ENCODE results near the gene AMPD2. TPM values are rescaled to one million over a fixed set of nuclear protein-coding genes. Genes with fewer than 3 reads are reported as not detected.

AMPD2 gene
- total and polyA plus RNA-seq, 2 of the 8 experiments (the other 6 are each of a cell fraction or from before 2014, with no cell fraction given) = 37.2 to 67.7 TPM

DNA sequence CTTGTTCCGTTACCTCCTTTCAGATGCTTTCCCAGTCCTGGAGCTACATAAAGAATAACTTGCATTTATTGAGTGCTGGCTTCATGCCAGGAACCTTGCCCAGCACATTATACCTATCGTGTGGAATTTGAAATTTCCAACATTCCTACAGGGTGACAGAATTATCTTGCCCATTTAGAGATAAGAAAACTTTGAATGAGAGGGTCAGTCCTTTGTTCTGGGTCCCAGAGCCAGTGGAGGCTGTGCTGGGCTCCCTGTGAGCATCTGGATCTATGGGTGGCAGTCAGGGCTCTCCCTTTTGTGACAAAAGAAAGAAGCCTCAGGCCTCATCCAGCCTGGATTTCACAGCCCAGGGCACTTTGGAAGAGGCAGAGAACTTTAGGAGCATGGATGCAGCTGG, 39.5 kb downstream of the AMPD2 start (continued):
- TF ChIP-seq, protein P1, sequence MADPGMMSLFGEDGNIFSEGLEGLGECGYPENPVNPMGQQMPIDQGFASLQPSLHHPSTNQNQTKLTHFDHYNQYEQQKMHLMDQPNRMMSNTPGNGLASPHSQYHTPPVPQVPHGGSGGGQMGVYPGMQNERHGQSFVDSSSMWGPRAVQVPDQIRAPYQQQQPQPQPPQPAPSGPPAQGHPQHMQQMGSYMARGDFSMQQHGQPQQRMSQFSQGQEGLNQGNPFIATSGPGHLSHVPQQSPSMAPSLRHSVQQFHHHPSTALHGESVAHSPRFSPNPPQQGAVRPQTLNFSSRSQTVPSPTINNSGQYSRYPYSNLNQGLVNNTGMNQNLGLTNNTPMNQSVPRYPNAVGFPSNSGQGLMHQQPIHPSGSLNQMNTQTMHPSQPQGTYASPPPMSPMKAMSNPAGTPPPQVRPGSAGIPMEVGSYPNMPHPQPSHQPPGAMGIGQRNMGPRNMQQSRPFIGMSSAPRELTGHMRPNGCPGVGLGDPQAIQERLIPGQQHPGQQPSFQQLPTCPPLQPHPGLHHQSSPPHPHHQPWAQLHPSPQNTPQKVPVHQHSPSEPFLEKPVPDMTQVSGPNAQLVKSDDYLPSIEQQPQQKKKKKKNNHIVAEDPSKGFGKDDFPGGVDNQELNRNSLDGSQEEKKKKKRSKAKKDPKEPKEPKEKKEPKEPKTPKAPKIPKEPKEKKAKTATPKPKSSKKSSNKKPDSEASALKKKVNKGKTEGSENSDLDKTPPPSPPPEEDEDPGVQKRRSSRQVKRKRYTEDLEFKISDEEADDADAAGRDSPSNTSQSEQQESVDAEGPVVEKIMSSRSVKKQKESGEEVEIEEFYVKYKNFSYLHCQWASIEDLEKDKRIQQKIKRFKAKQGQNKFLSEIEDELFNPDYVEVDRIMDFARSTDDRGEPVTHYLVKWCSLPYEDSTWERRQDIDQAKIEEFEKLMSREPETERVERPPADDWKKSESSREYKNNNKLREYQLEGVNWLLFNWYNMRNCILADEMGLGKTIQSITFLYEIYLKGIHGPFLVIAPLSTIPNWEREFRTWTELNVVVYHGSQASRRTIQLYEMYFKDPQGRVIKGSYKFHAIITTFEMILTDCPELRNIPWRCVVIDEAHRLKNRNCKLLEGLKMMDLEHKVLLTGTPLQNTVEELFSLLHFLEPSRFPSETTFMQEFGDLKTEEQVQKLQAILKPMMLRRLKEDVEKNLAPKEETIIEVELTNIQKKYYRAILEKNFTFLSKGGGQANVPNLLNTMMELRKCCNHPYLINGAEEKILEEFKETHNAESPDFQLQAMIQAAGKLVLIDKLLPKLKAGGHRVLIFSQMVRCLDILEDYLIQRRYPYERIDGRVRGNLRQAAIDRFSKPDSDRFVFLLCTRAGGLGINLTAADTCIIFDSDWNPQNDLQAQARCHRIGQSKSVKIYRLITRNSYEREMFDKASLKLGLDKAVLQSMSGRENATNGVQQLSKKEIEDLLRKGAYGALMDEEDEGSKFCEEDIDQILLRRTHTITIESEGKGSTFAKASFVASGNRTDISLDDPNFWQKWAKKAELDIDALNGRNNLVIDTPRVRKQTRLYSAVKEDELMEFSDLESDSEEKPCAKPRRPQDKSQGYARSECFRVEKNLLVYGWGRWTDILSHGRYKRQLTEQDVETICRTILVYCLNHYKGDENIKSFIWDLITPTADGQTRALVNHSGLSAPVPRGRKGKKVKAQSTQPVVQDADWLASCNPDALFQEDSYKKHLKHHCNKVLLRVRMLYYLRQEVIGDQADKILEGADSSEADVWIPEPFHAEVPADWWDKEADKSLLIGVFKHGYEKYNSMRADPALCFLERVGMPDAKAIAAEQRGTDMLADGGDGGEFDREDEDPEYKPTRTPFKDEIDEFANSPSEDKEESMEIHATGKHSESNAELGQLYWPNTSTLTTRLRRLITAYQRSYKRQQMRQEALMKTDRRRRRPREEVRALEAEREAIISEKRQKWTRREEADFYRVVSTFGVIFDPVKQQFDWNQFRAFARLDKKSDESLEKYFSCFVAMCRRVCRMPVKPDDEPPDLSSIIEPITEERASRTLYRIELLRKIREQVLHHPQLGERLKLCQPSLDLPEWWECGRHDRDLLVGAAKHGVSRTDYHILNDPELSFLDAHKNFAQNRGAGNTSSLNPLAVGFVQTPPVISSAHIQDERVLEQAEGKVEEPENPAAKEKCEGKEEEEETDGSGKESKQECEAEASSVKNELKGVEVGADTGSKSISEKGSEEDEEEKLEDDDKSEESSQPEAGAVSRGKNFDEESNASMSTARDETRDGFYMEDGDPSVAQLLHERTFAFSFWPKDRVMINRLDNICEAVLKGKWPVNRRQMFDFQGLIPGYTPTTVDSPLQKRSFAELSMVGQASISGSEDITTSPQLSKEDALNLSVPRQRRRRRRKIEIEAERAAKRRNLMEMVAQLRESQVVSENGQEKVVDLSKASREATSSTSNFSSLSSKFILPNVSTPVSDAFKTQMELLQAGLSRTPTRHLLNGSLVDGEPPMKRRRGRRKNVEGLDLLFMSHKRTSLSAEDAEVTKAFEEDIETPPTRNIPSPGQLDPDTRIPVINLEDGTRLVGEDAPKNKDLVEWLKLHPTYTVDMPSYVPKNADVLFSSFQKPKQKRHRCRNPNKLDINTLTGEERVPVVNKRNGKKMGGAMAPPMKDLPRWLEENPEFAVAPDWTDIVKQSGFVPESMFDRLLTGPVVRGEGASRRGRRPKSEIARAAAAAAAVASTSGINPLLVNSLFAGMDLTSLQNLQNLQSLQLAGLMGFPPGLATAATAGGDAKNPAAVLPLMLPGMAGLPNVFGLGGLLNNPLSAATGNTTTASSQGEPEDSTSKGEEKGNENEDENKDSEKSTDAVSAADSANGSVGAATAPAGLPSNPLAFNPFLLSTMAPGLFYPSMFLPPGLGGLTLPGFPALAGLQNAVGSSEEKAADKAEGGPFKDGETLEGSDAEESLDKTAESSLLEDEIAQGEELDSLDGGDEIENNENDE (IDR thresholded peaks at IDR 0.05; ENCODE audit: insufficient replicate concordance, low read length) = no peak
- TF ChIP-seq CBX5 (IDR thresholded peaks at IDR 0.05; ENCODE audit: low read depth, low read length) (no peak), TAF1 (IDR thresholded peaks at IDR 0.05; ENCODE audit: low read depth, low read length) (no peak), POU5F1 (IDR thresholded peaks at IDR 0.05; ENCODE audit: low read depth, low read length) (no peak), KDM1A (IDR thresholded peaks at IDR 0.05; ENCODE audit: borderline replicate concordance, low read length) (no peak), KDM5A (IDR thresholded peaks at IDR 0.05; ENCODE audit: low read length) (no peak), BCL11A (IDR thresholded peaks at IDR 0.05; ENCODE audit: low read depth in 2 of 2, low read length in 2 of 2) (no peak), JUND (IDR thresholded peaks at IDR 0.05; ENCODE audit: low read length) (no peak), FOSL1 (IDR thresholded peaks at IDR 0.05; ENCODE audit: insufficient read depth, low read depth, low read length) (no peak)

All from H1 (cell line).